GM12878 (cell line): ENCODE results near the gene NCS1. TPM values are rescaled to one million over a fixed set of nuclear protein-coding genes. Genes with fewer than 3 reads are reported as not detected.

Experiments used
- BCLAF1 ChIP-seq: fragments of 450-650 bp; IDR thresholded peaks from 2 replicates; pipeline ENCODE4 v1.6.1; 2017; ENCODE audit warnings: antibody characterized with exemption, mild to moderate bottlenecking, moderate library complexity
- MTA3 ChIP-seq: IDR thresholded peaks from 2 replicates; pipeline ENCODE4 v1.6.1; 2012; ENCODE audit warnings: low read length, inconsistent platforms, borderline replicate concordance
- ZBTB4 ChIP-seq: fragments of 450-650 bp; formaldehyde crosslinking; IDR thresholded peaks from 2 replicates; pipeline ENCODE4 v1.4.0; 2022; ENCODE audit warnings: mild to moderate bottlenecking, moderate library complexity
- ZBTB40 ChIP-seq: fragments of 450-650 bp; IDR thresholded peaks from 2 replicates; pipeline ENCODE4 v1.6.1; 2016; ENCODE audit warnings: mild to moderate bottlenecking, moderate library complexity, borderline replicate concordance
- polyA plus RNA-seq, 11 experiments: library from polyadenylated mRNA; depleted of rRNA in 4 of 11; unstranded in 6 of 11; stranded (reverse) in 5 of 11; fragments of >200 nt; fragmentation: Nextera tagmentation in 4 of 11; fragmentation: Illumina TruSeq in 1 of 11; extraction: Ambion mirVana in 4 of 11; extraction: Trizol in 1 of 11; gene quantifications; 1 replicate in 1 of 11; 2 replicates in 10 of 11; pipeline versions ENCODE4 v1.2.1 to v1.2.3, GENCODE V29; 2011 to 2016; ENCODE audit warnings: inconsistent platforms in 2 of 11, missing spikeins in 2 of 11, low read depth in 1 of 11
- total RNA-seq, 4 experiments: library from RNA; depleted of rRNA in 3 of 4; stranded (reverse); fragments of >200 nt in 3 of 4; fragmentation: Illumina TruSeq in 1 of 4; extraction: Trizol in 1 of 4; gene quantifications; 2 replicates each; pipeline versions ENCODE4 v1.2.1 to v1.2.3, GENCODE V29; 2013 to 2021
- TF ChIP-seq, protein P1 (sequence below): IDR thresholded peaks from 2 replicates; pipeline ENCODE4 v1.6.1; 2011; ENCODE audit warnings: borderline replicate concordance, low read depth, mild to moderate bottlenecking, moderate library complexity, mixed read lengths, low read length; ENCODE audit not compliant: insufficient read depth; ENCODE audit errors: extremely low read length

NCS1 gene
- total and polyA plus RNA-seq, 10 of the 15 experiments (the other 5 are each of a cell fraction or from before 2014, with no cell fraction given), result 0.04 to 0.22 (median 0.06) TPM; not detected in 4

DNA sequence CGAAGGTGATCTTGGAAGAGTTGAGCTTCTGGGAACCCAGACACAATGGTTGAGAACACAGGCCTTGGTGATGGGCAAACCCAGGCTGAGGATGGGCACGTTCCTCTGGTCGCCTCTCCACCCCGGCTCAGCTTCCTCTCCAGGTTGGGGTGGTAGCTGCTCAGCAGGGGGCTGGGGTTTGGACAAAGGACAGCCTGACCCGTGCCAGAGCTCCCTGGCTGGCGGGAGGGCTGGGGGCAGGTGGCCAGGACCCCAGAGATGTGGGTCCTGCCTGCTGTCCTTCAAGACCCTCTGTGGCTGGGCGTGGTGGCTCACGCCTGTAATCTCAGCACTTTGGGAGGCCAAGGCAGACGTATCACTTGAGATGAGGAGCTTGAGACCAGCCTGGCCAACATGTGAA lies 25.2 kb downstream of the NCS1 start (continued):
- TF ChIP-seq BCLAF1, result no peak
- TF ChIP-seq ZBTB4 (CRISPR knock-in tag), result no peak
- TF ChIP-seq, protein P1, sequence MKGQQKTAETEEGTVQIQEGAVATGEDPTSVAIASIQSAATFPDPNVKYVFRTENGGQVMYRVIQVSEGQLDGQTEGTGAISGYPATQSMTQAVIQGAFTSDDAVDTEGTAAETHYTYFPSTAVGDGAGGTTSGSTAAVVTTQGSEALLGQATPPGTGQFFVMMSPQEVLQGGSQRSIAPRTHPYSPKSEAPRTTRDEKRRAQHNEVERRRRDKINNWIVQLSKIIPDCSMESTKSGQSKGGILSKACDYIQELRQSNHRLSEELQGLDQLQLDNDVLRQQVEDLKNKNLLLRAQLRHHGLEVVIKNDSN, result no peak
- TF ChIP-seq ZBTB40, result no peak
- no peak for TF ChIP-seq MTA3
